KOPT-K1 (cell line): Measurements from ENCODE around the gene DDX4.
A peak's percentile ranks its signal among the peaks of the same experiment; 100 is the strongest.
"Not testable (repeated sequence)": the region's sequence is repeated elsewhere in the genome, so short reads cannot be mapped to it uniquely, and the experiment has no call there.

Source experiments
- H3K27ac ChIP-seq: fragments of 200-600 bp; sonication (generic); 2 replicates; pipeline ENCODE4 v1.5.1; 2016; ENCODE audit warnings: antibody characterized with exemption, mild to moderate bottlenecking, low read depth, low read length; ENCODE audit not compliant: poor library complexity, severe bottlenecking
- H3K36me3 ChIP-seq: fragments of 200-600 bp; sonication (generic); 2 replicates; pipeline ENCODE4 v1.5.1; 2017; ENCODE audit warnings: antibody characterized with exemption, mild to moderate bottlenecking, low read length, moderate library complexity; ENCODE audit not compliant: insufficient read depth
- H3K9me3 ChIP-seq: fragments of 200-600 bp; sonication (generic); 2 replicates; pipeline ENCODE4 v1.5.1; 2017; ENCODE audit warnings: antibody characterized with exemption, low read length, mild to moderate bottlenecking; ENCODE audit not compliant: insufficient read depth, poor library complexity, severe bottlenecking

The DDX4 gene

DNA sequence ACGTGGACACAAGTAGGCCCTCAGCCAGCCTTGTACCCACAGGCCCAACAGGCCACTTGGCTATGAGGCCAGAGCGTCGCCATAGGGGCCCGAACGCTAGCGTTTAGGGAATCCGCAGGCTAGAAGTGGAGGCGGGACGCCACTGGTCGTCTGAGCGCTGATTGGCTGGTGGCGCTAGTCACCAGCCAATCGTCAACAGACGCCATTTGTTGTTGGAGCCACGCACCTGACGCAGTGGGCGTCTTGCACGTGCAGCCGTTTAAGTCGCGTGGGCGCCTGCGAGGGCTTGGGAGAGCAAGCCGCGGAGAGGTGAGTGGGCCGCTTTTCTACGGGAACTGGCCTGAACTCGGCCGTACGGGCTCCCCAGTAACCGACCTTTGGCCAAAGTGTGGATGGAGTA is at the start of gene DDX4:
Gene DDX4, plus strand, starts transcription at position 269 of the 400 bp plus-strand sequence. CDS start 903 bp downstream, outside the sequence.
- no peaks in the 10 kb centered on the region for H3K36me3 ChIP-seq
- H3K9me3 ChIP-seq = no peaks in the 10 kb centered on the region
- no peak within 1 kb of the TSS for H3K27ac ChIP-seq

GRCh38 chr5:55691265-55692105 is 46.4 kb upstream of the DDX4 start:
- H3K27ac ChIP-seq = no peak overlapping the region
- no peaks in the 10 kb centered on the region for H3K36me3 ChIP-seq

DNA sequence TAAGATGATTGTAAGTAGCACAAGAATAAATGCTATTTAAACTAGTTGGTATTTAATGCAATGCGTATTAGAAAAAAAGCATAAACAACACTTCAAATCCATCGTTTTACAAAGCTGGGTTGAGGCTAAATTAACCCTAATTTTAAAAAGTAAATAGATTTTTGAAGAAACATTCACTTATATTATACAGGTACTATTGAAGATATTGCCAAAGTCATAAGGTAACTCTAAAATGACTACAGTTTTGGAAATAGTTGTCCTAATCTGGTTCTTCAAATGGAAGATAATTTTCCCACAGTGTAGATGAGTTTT is 45.8 kb upstream of the DDX4 start:
- Histone ChIP-seq H3K27ac (no peak overlapping the region), H3K9me3 (no peaks in the 10 kb centered on the region)

More at GRCh38 chr5:55691265-55692105, 46.4 kb upstream of the DDX4 start:
- H3K9me3 ChIP-seq = no peaks in the 10 kb centered on the region

GRCh38 chr5:55692509-55692908 is 45.4 kb upstream of the DDX4 start:
- Histone ChIP-seq H3K27ac (no peak overlapping the region), H3K9me3 (no peaks in the 10 kb centered on the region), H3K36me3 (peaks cover 6% of the 10 kb centered on the region; the same call in 1 of the 2 replicates)

More for the DNA sequence above, 45.8 kb upstream of the DDX4 start:
- 0 out of 2 replicates have a peak, but pooled peaks cover 2% of the 10 kb centered on the region for H3K36me3 ChIP-seq

- Histone ChIP-seq H3K27ac (no peak overlapping the region), H3K9me3 (no peaks in the 10 kb centered on the region), H3K36me3 (peaks cover 9% of the 10 kb centered on the region; the same call in 1 of the 2 replicates)
These were observed 43.6 kb upstream of the DDX4 start for GRCh38 chr5:55694152-55694830.

- not testable (repeated sequence) for H3K36me3 ChIP-seq, H3K27ac ChIP-seq, H3K9me3 ChIP-seq
These were observed 41.2 kb upstream of the DDX4 start for GRCh38 chr5:55696704-55697103.

GRCh38 chr5:55699041-55699688 is 38.7 kb upstream of the DDX4 start:
- Histone ChIP-seq H3K27ac (no peak overlapping the region), H3K9me3 (no peaks in the 10 kb centered on the region), H3K36me3 (peaks cover 22% of the 10 kb centered on the region)

DNA sequence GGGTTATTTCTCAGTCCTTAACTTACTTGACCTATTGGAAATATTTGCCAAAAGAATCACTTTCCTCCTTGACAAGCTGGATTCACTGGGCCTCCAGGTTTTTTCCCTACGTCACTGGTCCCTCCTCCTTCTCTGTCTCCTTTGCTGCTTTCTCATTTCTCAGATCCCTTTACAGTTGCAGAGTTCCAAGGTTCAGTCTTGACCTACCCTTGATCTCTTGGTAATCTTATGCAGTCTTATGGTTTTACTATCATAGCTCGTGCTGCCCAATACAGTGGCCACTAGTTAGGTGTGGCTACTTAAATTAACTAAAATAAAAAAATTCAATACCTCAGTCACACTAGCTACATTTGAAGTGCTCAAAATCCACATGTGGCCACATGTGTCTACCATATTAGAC is 37.1 kb upstream of the DDX4 start:
- Histone ChIP-seq H3K9me3 (no peaks in the 10 kb centered on the region), H3K27ac (no peak overlapping the region), H3K36me3 (peaks cover 22% of the 10 kb centered on the region)

DNA sequence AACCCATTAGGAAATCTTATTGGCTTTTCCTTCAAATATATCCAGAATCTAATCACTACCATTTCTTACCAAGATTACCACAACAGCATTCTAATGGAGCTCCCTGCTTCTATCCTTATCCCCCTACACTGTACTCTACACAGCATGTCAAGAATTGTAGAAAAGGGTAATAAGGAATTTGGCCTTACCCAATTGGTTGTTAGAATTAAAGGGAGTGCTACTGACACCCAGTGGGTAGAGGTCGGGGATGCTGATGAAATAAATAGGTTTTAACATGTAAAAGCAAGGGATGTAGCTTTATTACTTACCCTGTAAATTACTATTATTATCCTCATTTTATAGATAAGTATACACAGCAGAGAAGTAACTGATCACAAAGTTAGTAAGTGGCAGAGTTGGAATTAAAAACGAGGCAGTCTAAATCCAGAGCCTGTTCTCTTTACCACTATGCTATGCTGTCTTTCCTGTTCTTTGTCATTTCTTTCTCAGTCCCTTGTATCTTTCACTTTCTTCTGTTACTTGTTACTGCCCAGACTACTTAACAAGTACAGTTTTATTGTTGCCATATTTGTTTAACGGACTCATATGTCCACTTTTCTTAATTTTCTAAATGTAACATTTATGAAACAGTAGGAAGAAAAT is 36.3 kb upstream of the DDX4 start:
- H3K36me3 ChIP-seq = peaks cover 22% of the 10 kb centered on the region
- H3K9me3 ChIP-seq = no peaks in the 10 kb centered on the region
- H3K27ac ChIP-seq = no peak overlapping the region

- H3K27ac ChIP-seq = no peak overlapping the region
- H3K36me3 ChIP-seq = peaks cover 15% of the 10 kb centered on the region; the same call in 1 of the 2 replicates
- H3K9me3 ChIP-seq = no peaks in the 10 kb centered on the region
These were observed 35.1 kb upstream of the DDX4 start for GRCh38 chr5:55702598-55703345.

GRCh38 chr5:55706230-55706629 is 31.6 kb upstream of the DDX4 start:
- H3K9me3 ChIP-seq = no peaks in the 10 kb centered on the region
- H3K27ac ChIP-seq = no peak overlapping the region
- H3K36me3 ChIP-seq = peaks cover 18% of the 10 kb centered on the region; the same call in 1 of the 2 replicates

- H3K9me3 ChIP-seq = no peaks in the 10 kb centered on the region
- no peak overlapping the region for H3K27ac ChIP-seq
- 0 out of 2 replicates have a peak, but pooled peaks cover 7% of the 10 kb centered on the region for H3K36me3 ChIP-seq
These were observed 29.1 kb upstream of the DDX4 start for GRCh38 chr5:55708732-55709131.

- Histone ChIP-seq H3K27ac (peak overlapping the region; percentile 63), H3K9me3 (no peaks in the 10 kb centered on the region), H3K36me3 (0 out of 2 replicates have a peak, but pooled peaks cover 5% of the 10 kb centered on the region)
These were observed 26.3 kb upstream of the DDX4 start for GRCh38 chr5:55711507-55712022.
